K562 (cell line): ENCODE measurements around the gene C1orf167. TPM values are rescaled to one million over a fixed set of nuclear protein-coding genes. Genes with fewer than 3 reads are reported as not detected.

Experiments used
- BCLAF1 ChIP-seq, 2 experiments: fragments of 450-650 bp in 1 of 2; IDR thresholded peaks; 2 replicates each; pipeline ENCODE4 v1.6.1; 2011 to 2017; ENCODE audit warnings: low read depth in 2 of 2, antibody characterized with exemption in 1 of 2, borderline replicate concordance in 1 of 2, low read length in 1 of 2, mild to moderate bottlenecking in 1 of 2, mixed read lengths in 1 of 2; ENCODE audit not compliant: control insufficient read depth in 1 of 2
- CEBPG ChIP-seq, 3 experiments: fragments of 200-800 bp in 1 of 3; sonication (Bioruptor generic) in 1 of 3; sonication (generic) in 1 of 3; formaldehyde crosslinking in 1 of 3; IDR thresholded peaks in 2 of 3; conservative IDR thresholded peaks in 1 of 3; 2 replicates each; pipeline versions ENCODE4 v1.6.1 to v1.8.0; 2016 to 2022; ENCODE audit warnings: missing compliant biosample characterization in 2 of 3, missing genetic modification characterization in 2 of 3, mild to moderate bottlenecking in 1 of 3, missing genetic modification reagents in 1 of 3
- GATA2 ChIP-seq: sonication (generic); formaldehyde crosslinking; IDR thresholded peaks from 2 replicates; pipeline ENCODE4 v1.4.0; 2020; ENCODE audit warnings: mild to moderate bottlenecking, missing genetic modification reagents
- IRF9 ChIP-seq: fragments of 450-650 bp; IDR thresholded peaks from 2 replicates; pipeline ENCODE4 v1.6.1; 2016; ENCODE audit warnings: missing biosample characterization, missing genetic modification characterization
- L3MBTL2 ChIP-seq: fragments of 450-650 bp; IDR thresholded peaks from 2 replicates; pipeline ENCODE4 v1.6.1; 2016; ENCODE audit warnings: mild to moderate bottlenecking, moderate library complexity
- LARP7 ChIP-seq: fragments of 450-650 bp; IDR thresholded peaks from 2 replicates; pipeline ENCODE4 v1.6.1; 2016
- LEF1 ChIP-seq: fragments of 450-650 bp; IDR thresholded peaks from 2 replicates; pipeline ENCODE4 v1.6.1; 2016; ENCODE audit warnings: mild to moderate bottlenecking
- NR3C1 ChIP-seq: sonication (generic); formaldehyde crosslinking; IDR thresholded peaks from 2 replicates; pipeline ENCODE4 v1.8.1; 2022; ENCODE audit warnings: missing genetic modification reagents
- POLR2AphosphoS2 ChIP-seq: IDR thresholded peaks from 2 replicates; pipeline ENCODE4 v1.6.1; 2012; ENCODE audit warnings: low read length, improper control_type of control experiment
- RERE ChIP-seq: sonication (generic); formaldehyde crosslinking; IDR thresholded peaks from 2 replicates; pipeline ENCODE4 v1.8.0; 2023; ENCODE audit warnings: missing genetic modification reagents, mild to moderate bottlenecking, borderline replicate concordance
- RFX7 ChIP-seq: fragments of 250-450 bp; sonication (Bioruptor Pico); IDR thresholded peaks from 2 replicates; pipeline ENCODE4 v1.5.1; 2021; ENCODE audit warnings: mild to moderate bottlenecking
- SMAD4 ChIP-seq: fragments of 250-450 bp; sonication (Bioruptor Pico); conservative IDR thresholded peaks from 2 replicates; pipeline ENCODE4 v1.8.0; 2021; ENCODE audit warnings: inconsistent platforms, mild to moderate bottlenecking, moderate library complexity
- SMC3 ChIP-seq: conservative IDR thresholded peaks from 2 replicates; pipeline ENCODE4 v1.6.1; 2011; ENCODE audit warnings: low read depth, low read length, improper control_type of control experiment; ENCODE audit not compliant: insufficient read depth
- ZNF740 ChIP-seq, 3 experiments: fragments of 200-800 bp in 1 of 3; sonication (Bioruptor generic) in 1 of 3; sonication (generic) in 1 of 3; formaldehyde crosslinking in 1 of 3; IDR thresholded peaks; 2 replicates each; pipeline versions ENCODE4 v1.6.1 to v1.8.0; 2016 to 2022; ENCODE audit warnings: mild to moderate bottlenecking in 2 of 3, missing compliant biosample characterization in 2 of 3, missing genetic modification characterization in 2 of 3, missing genetic modification reagents in 1 of 3
- polyA plus RNA-seq, 8 experiments: library from polyadenylated mRNA; depleted of rRNA in 4 of 8; stranded (reverse) in 5 of 8; unstranded in 3 of 8; fragments of >200 nt; fragmentation: Nextera tagmentation in 2 of 8; fragmentation: Illumina TruSeq in 1 of 8; extraction: Ambion mirVana in 2 of 8; extraction: Trizol in 1 of 8; gene quantifications; 2 replicates each; pipeline versions ENCODE4 v1.2.1 to v1.2.3, GENCODE V29; 2011 to 2014; ENCODE audit warnings: inconsistent platforms in 1 of 8, missing spikeins in 1 of 8
- total RNA-seq, 7 experiments: library from RNA; depleted of rRNA in 6 of 7; stranded (reverse); fragments of >200 nt in 6 of 7; fragmentation: Illumina TruSeq in 2 of 7; extraction: Trizol in 2 of 7; gene quantifications; 2 replicates each; pipeline versions ENCODE4 v1.2.1 to v1.2.3, GENCODE V29; 2011 to 2021; ENCODE audit warnings: low replicate concordance in 1 of 7

C1orf167 gene
- total and polyA plus RNA-seq, 9 of the 15 experiments (the other 6 are each of a cell fraction or from before 2014, with no cell fraction given) = 0.22 to 0.86 (median 0.31) TPM; not detected in 2

- TF ChIP-seq ZNF740 (CRISPR knock-in tag; IDR thresholded peaks at IDR 0.05) (peak; percentile 40; the same call in 1 of the 2 replicates), ZNF740 (tag; IDR thresholded peaks at IDR 0.05) (no peak), RERE (CRISPR knock-in tag) (no peak), NR3C1 (CRISPR knock-in tag) (no peak), LEF1 (no peak), POLR2AphosphoS2 (peak; percentile 65; the same call in 1 of the 2 replicates), SMC3 (peak; percentile 100), RFX7 (CRISPR knock-in tag) (no peak), LARP7 (no peak), L3MBTL2 (no peak), BCLAF1 (IDR thresholded peaks at IDR 0.05; ENCODE audit: borderline replicate concordance in 1 of 2, control insufficient read depth in 1 of 2, low read depth in 2 of 2, low read length in 1 of 2) (no peak), SMAD4 (CRISPR knock-in tag) (0 out of 2 replicates have a peak, but pooled peaks have one; percentile 51), IRF9 (tag) (no peak), GATA2 (CRISPR knock-in tag) (no peak), CEBPG (CRISPR knock-in tag; IDR thresholded peaks at IDR 0.05) (no peak), CEBPG (tag; conservative IDR thresholded peaks at IDR 0.05 in 1 of 2, IDR thresholded peaks at IDR 0.05 in 1 of 2) (no peak)
Measured at GRCh38 chr1:11838349-11839272, 76.6 kb downstream of the C1orf167 start (continued).
